GM12878 (cell line): ENCODE data around the gene HRC. TPM values are rescaled to one million over a fixed set of nuclear protein-coding genes. Genes with fewer than 3 reads are reported as not detected.
A peak's percentile ranks its signal among the peaks of the same experiment; 100 is the strongest.

Experiments
- ATAC-seq: fragments of 200-7000 bp; cut with Tn5 transposase; 3 replicates; pipeline ENCODE4 v1.9.1; 2020; ENCODE audit warnings: mild to moderate bottlenecking, moderate library complexity
- BruUV-seq: library from RNA; stranded (reverse); fragments of 400-500 nt; replicated peaks from 2 replicates; lab custom pipeline; 2021; lab: Mats Ljungman, UMichigan
- CTCF ChIA-PET: fragments of 300-600 bp; sonication (Branson Sonifier 250); formaldehyde crosslinking; extraction: SDS; loops from one replicate; lab custom pipeline; 2021; ENCODE audit warnings: inconsistent platforms; lab: Yijun Ruan, JAX
- POLR2A ChIA-PET: fragments of 350-600 bp; formaldehyde crosslinking; extraction: SDS; loops from one replicate; lab custom pipeline; 2021; ENCODE audit warnings: inconsistent platforms; lab: Charles Lee
- RAD21 ChIA-PET: fragments of 300-600 bp; sonication (Branson Sonifier 250); formaldehyde crosslinking; loops from one replicate; lab custom pipeline; 2023; ENCODE audit warnings: antibody characterized with exemption; ENCODE audit not compliant: unreplicated experiment; lab: Charles Lee
- SMC1A ChIA-PET: fragments of 300-600 bp; sonication (Branson Sonifier 250); formaldehyde crosslinking; loops from one replicate; lab custom pipeline; 2023; ENCODE audit not compliant: unreplicated experiment, uncharacterized antibody; lab: Charles Lee
- DNase-seq: peaks from one replicate; pipeline ENCODE4 v3.0.0-alpha.2; 2011; ENCODE audit warnings: low read depth, low spot score
- FAIRE-seq: peaks from 3 replicates; lab custom pipeline; 2011; peaks lifted over from hg19 to GRCh38; lab: Jason Lieb, UNC
- H2AFZ ChIP-seq: 2 replicates; pipeline ENCODE4 v1.6.0; 2011; ENCODE audit warnings: low read depth, low read length, control low read depth; ENCODE audit not compliant: control insufficient read depth
- H3K27ac ChIP-seq: 2 replicates; pipeline ENCODE4 v1.5.1; 2011; ENCODE audit warnings: control low read depth; ENCODE audit not compliant: control insufficient read depth, insufficient read depth
- H3K27me3 ChIP-seq, 2 experiments: replicated peaks in 1 of 2; 2 replicates each; pipeline versions ENCODE4 v1.6.0 to v1.6.1; 2011; ENCODE audit warnings: low read length in 1 of 2; ENCODE audit not compliant: control insufficient read depth in 2 of 2, insufficient read depth in 2 of 2
- H3K36me3 ChIP-seq, 2 experiments: 2 replicates each; pipeline ENCODE4 v1.5.1; 2011; ENCODE audit warnings: low read length in 1 of 2; ENCODE audit not compliant: control insufficient read depth in 2 of 2, insufficient read depth in 2 of 2
- H3K4me1 ChIP-seq: 2 replicates; pipeline ENCODE4 v1.6.1; 2011; ENCODE audit warnings: mild to moderate bottlenecking, low read length, moderate library complexity, mixed read lengths; ENCODE audit not compliant: control insufficient read depth, insufficient read depth
- H3K4me2 ChIP-seq: 2 replicates; pipeline ENCODE4 v1.6.0; 2011; ENCODE audit warnings: control low read depth; ENCODE audit not compliant: control insufficient read depth, insufficient read depth
- H3K4me3 ChIP-seq: fragments of 200-600 bp; sonication (generic); 2 replicates; pipeline ENCODE4 v1.5.1; 2016
- H3K79me2 ChIP-seq: 2 replicates; pipeline ENCODE4 v1.6.0; 2011; ENCODE audit warnings: low read length; ENCODE audit not compliant: control insufficient read depth, insufficient read depth
- H3K9ac ChIP-seq: 2 replicates; pipeline ENCODE4 v1.8.0; 2011; ENCODE audit warnings: low read length, control low read depth, mixed read lengths; ENCODE audit not compliant: control insufficient read depth, insufficient read depth
- H3K9me3 ChIP-seq: replicated peaks from 3 replicates; pipeline ENCODE4 v1.5.1; 2011; ENCODE audit warnings: mild to moderate bottlenecking, low read length; ENCODE audit not compliant: control insufficient read depth, insufficient read depth
- H4K20me1 ChIP-seq: 2 replicates; pipeline ENCODE4 v1.6.0; 2011; ENCODE audit not compliant: control insufficient read depth, insufficient read depth
- ATF7 ChIP-seq: fragments of 450-650 bp; IDR thresholded peaks from 2 replicates; pipeline ENCODE4 v1.6.1; 2016; ENCODE audit warnings: low read depth, mild to moderate bottlenecking
- BHLHE40 ChIP-seq, 2 experiments: fragments of 450-650 bp in 1 of 2; IDR thresholded peaks; 2 replicates each; pipeline ENCODE4 v1.6.1; 2011 to 2017; ENCODE audit warnings: low read depth in 2 of 2, borderline replicate concordance in 1 of 2, improper control_type of control experiment in 1 of 2, low read length in 1 of 2, mild to moderate bottlenecking in 1 of 2
- CHD1 ChIP-seq: IDR thresholded peaks from 2 replicates; pipeline ENCODE4 v1.6.1; 2012; ENCODE audit warnings: low read depth, low read length, improper control_type of control experiment
- CREM ChIP-seq: IDR thresholded peaks from 2 replicates; pipeline ENCODE4 v1.6.1; 2014; ENCODE audit warnings: antibody characterized with exemption, low read depth
- EGR1 ChIP-seq, 2 experiments: IDR thresholded peaks; 1 replicate in 1 of 2; 2 replicates in 1 of 2; pipeline ENCODE4 v1.6.1; 2011 to 2012; ENCODE audit warnings: low read depth in 2 of 2, low read length in 2 of 2, borderline replicate concordance in 1 of 2, mild to moderate bottlenecking in 1 of 2, moderate library complexity in 1 of 2
- FOXK2 ChIP-seq: fragments of 450-650 bp; IDR thresholded peaks from 2 replicates; pipeline ENCODE4 v1.6.1; 2017; ENCODE audit warnings: mild to moderate bottlenecking, moderate library complexity
- RAD21 ChIP-seq: IDR thresholded peaks from 2 replicates; pipeline ENCODE4 v1.6.1; 2011; ENCODE audit warnings: mild to moderate bottlenecking, low read depth, low read length, moderate library complexity; ENCODE audit not compliant: insufficient read depth
- SRF ChIP-seq, 2 experiments: IDR thresholded peaks; 2 replicates each; pipeline ENCODE4 v1.6.1; 2011; ENCODE audit warnings: low read depth in 2 of 2, low read length in 2 of 2, mild to moderate bottlenecking in 1 of 2, moderate library complexity in 1 of 2
- TCF12 ChIP-seq: IDR thresholded peaks from 2 replicates; pipeline ENCODE4 v1.6.1; 2011; ENCODE audit warnings: low read depth, mild to moderate bottlenecking, low read length
- YY1 ChIP-seq: IDR thresholded peaks from 2 replicates; pipeline ENCODE4 v1.6.1; 2011; ENCODE audit warnings: low read depth, mild to moderate bottlenecking, low read length
- ZNF622 ChIP-seq: fragments of 450-650 bp; IDR thresholded peaks from 2 replicates; pipeline ENCODE4 v1.6.1; 2017; ENCODE audit warnings: mild to moderate bottlenecking, inconsistent platforms
- ZSCAN29 ChIP-seq: fragments of 450-650 bp; IDR thresholded peaks from 2 replicates; pipeline ENCODE4 v1.6.1; 2017; ENCODE audit warnings: mild to moderate bottlenecking, moderate library complexity
- WGBS: methylation state at CpG from one replicate; pipeline ENCODE4 v1.1.6; 2016; ENCODE audit warnings: low lambda C conversion rate; ENCODE audit not compliant: insufficient replicate concordance, insufficient coverage; ENCODE audit errors: missing lambda C conversion rate; 5-methylcytosine and 5-hydroxymethylcytosine counted together
- in situ Hi-C: fragments of 300-500 bp; cut with MboI; formaldehyde crosslinking; loops from 9 replicates; pipeline ENCODE4 v1.14.3; 2018; ENCODE audit warnings: mixed read lengths
- intact Hi-C: fragments of 100-400 bp; cut with micrococcal nuclease; formaldehyde crosslinking; loops from one replicate; pipeline ENCODE4 v1.14.2; 2022; ENCODE audit not compliant: unreplicated experiment
- polyA plus RNA-seq, 11 experiments: library from polyadenylated mRNA; depleted of rRNA in 4 of 11; unstranded in 6 of 11; stranded (reverse) in 5 of 11; fragments of >200 nt; fragmentation: Nextera tagmentation in 4 of 11; fragmentation: Illumina TruSeq in 1 of 11; extraction: Ambion mirVana in 4 of 11; extraction: Trizol in 1 of 11; gene quantifications; 1 replicate in 1 of 11; 2 replicates in 10 of 11; pipeline versions ENCODE4 v1.2.1 to v1.2.3, GENCODE V29; 2011 to 2016; ENCODE audit warnings: inconsistent platforms in 2 of 11, missing spikeins in 2 of 11, low read depth in 1 of 11
- total RNA-seq, 4 experiments: library from RNA; depleted of rRNA in 3 of 4; stranded (reverse); fragments of >200 nt in 3 of 4; fragmentation: Illumina TruSeq in 1 of 4; extraction: Trizol in 1 of 4; gene quantifications; 2 replicates each; pipeline versions ENCODE4 v1.2.1 to v1.2.3, GENCODE V29; 2013 to 2021
- TF ChIP-seq, protein P1 (sequence below), 3 experiments: IDR thresholded peaks in 2 of 3; conservative IDR thresholded peaks in 1 of 3; 2 replicates each; pipeline ENCODE4 v1.5.1; 2011; ENCODE audit warnings: low read depth in 3 of 3, low read length in 3 of 3, mild to moderate bottlenecking in 3 of 3, control low read depth in 2 of 3, moderate library complexity in 2 of 3, inconsistent platforms in 1 of 3, mixed read lengths in 1 of 3; ENCODE audit not compliant: control insufficient read depth in 2 of 3, insufficient read depth in 1 of 3; ENCODE audit errors: extremely low read depth in 1 of 3
- TF ChIP-seq, protein P2 (sequence below): IDR thresholded peaks from 2 replicates; pipeline ENCODE4 v1.6.1; 2011; ENCODE audit warnings: low read depth, low read length, improper control_type of control experiment, borderline replicate concordance
- TF ChIP-seq, protein P3 (sequence below): fragments of 450-650 bp; formaldehyde crosslinking; IDR thresholded peaks from 2 replicates; pipeline ENCODE4 v1.4.0; 2020; ENCODE audit warnings: mild to moderate bottlenecking, moderate library complexity

Gene HRC
- total and polyA plus RNA-seq, 10 of the 15 experiments (the other 5 are each of a cell fraction or from before 2014, with no cell fraction given), result 0.10 TPM; not detected in 9

DNA sequence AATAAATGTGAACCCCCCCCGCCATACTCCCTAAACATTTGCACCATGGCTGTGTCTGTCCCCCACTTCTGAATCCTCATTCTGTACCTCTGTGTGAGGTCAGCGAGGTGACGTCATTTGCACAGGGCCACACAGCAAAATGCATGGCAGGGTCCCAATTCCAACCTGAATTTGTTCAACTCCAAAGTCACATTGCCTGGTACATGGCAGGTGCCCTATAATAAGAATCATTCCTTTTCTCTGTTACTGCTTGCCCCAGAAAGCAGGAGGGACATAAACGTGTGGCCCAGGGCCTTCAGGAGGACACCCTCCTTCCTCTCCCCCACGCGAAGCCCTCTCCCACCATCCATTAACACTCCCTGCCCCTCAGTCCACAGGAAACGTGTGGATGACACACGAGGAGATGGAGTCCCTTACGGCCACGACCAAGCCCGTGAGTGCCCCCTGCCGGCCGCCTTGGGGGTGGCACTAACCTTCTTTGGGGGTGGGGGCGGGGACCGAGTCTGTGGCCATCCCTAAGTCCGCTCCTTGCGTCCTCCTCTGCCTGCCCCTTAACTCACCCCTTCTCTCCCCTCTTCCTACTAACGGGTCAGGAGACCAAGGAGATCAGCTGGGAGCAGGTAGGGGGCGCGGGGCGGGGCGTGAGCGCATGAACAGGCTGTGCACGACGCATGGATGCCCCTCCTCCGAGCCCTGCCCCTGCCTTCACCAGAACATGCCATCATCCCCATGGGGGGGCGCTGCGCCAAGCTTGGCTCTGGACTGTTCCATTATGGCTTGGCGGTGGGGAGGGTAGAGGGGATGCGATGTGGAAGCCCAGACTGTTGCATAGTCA lies 9.4 kb downstream of the HRC start:
- SMC1A ChIA-PET, result interaction anchor here (1.0 to 1.4 kb wide), 3 partner anchors 48 to 53 kb away, joined by 3 to 5 read pairs (median 4); no protein-coding TSS in a partner anchor
- Histone ChIP-seq H3K79me2 (no peaks in the 10 kb centered on the region), H2AFZ (peak overlapping the region; percentile 61), H3K27me3 (peaks cover 6 to 14% of the 10 kb centered on the region in 2 experiments), H3K4me2 (peak overlapping the region; percentile 26; the same call in 1 of the 2 replicates), H3K4me3 (no peak overlapping the region), H4K20me1 (no peaks in the 10 kb centered on the region), H3K9ac (no peak overlapping the region), H3K27ac (no peak overlapping the region), H3K36me3 (no peaks in the 10 kb centered on the region), H3K9me3 (no peaks in the 10 kb centered on the region; the same call in 1 of the 3 replicates), H3K4me1 (peaks cover 6% of the 10 kb centered on the region)
- RAD21 ChIA-PET, result interaction anchor here (1.1 to 3.5 kb wide), 3 partner anchors 40 to 51 kb away, joined by 3 to 13 read pairs (median 3); no protein-coding TSS in a partner anchor
- POLR2A ChIA-PET, result interaction anchor here (0.6 kb wide), 1 partner anchor 325 kb away, joined by 5 read pairs; no protein-coding TSS in a partner anchor
- in situ Hi-C loops, result no loop called here
- FAIRE-seq (no peak), ATAC-seq (peak; percentile 70), DNase-seq (peak; percentile 13)
- intact Hi-C loops, result loop anchor here (1.0 to 5.0 kb wide), 2 partner anchors 47 to 62 kb away; no protein-coding TSS in a partner anchor
- BruUV-seq, result no TSS peak
- WGBS, result 4% methylated on average over 28 of the region's 30 CpGs
- CTCF ChIA-PET, result interaction anchor here (0.6 to 6.0 kb wide), 14 partner anchors 14 to 245 kb away, joined by 3 to 54 read pairs (median 4); partner anchors contain the start of gene LIN7B
- TF ChIP-seq EGR1 (IDR thresholded peaks at IDR 0.05; ENCODE audit: borderline replicate concordance in 1 of 2, low read depth in 2 of 2, low read length in 2 of 2), result peak in 1 of 2 experiments; percentile 24; a peak in 1 of 3 replicates
- TF ChIP-seq TCF12, result 0 out of 2 replicates have a peak, but pooled peaks have one; percentile 2
- peak in 1 of 2 experiments; percentile 85; a peak in 2 of 4 replicates for TF ChIP-seq SRF (IDR thresholded peaks at IDR 0.05; ENCODE audit: low read depth in 2 of 2, low read length in 2 of 2)
- peak; percentile 42 to 67; a peak in 2 of 4 replicates for TF ChIP-seq BHLHE40 (IDR thresholded peaks at IDR 0.05; ENCODE audit: borderline replicate concordance in 1 of 2, low read depth in 2 of 2, low read length in 1 of 2)
- TF ChIP-seq, protein P1, sequence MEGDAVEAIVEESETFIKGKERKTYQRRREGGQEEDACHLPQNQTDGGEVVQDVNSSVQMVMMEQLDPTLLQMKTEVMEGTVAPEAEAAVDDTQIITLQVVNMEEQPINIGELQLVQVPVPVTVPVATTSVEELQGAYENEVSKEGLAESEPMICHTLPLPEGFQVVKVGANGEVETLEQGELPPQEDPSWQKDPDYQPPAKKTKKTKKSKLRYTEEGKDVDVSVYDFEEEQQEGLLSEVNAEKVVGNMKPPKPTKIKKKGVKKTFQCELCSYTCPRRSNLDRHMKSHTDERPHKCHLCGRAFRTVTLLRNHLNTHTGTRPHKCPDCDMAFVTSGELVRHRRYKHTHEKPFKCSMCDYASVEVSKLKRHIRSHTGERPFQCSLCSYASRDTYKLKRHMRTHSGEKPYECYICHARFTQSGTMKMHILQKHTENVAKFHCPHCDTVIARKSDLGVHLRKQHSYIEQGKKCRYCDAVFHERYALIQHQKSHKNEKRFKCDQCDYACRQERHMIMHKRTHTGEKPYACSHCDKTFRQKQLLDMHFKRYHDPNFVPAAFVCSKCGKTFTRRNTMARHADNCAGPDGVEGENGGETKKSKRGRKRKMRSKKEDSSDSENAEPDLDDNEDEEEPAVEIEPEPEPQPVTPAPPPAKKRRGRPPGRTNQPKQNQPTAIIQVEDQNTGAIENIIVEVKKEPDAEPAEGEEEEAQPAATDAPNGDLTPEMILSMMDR (IDR thresholded peaks at IDR 0.05 in 2 of 3, conservative IDR thresholded peaks at IDR 0.05 in 1 of 3; ENCODE audit: control insufficient read depth in 2 of 3, extremely low read depth in 1 of 3, insufficient read depth in 1 of 3, low read depth in 3 of 3, low read length in 3 of 3), result peak; percentile 70 to 94 (median 82)
- peak; percentile 88 for TF ChIP-seq FOXK2
- TF ChIP-seq RAD21, result peak; percentile 70
- peak; percentile 47; the same call in 1 of the 2 replicates for TF ChIP-seq YY1
- no peak for TF ChIP-seq ZNF622
- TF ChIP-seq, protein P2, sequence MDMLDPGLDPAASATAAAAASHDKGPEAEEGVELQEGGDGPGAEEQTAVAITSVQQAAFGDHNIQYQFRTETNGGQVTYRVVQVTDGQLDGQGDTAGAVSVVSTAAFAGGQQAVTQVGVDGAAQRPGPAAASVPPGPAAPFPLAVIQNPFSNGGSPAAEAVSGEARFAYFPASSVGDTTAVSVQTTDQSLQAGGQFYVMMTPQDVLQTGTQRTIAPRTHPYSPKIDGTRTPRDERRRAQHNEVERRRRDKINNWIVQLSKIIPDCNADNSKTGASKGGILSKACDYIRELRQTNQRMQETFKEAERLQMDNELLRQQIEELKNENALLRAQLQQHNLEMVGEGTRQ, result no peak
- 0 out of 2 replicates have a peak, but pooled peaks have one; percentile 39 for TF ChIP-seq CREM
- TF ChIP-seq, protein P3, sequence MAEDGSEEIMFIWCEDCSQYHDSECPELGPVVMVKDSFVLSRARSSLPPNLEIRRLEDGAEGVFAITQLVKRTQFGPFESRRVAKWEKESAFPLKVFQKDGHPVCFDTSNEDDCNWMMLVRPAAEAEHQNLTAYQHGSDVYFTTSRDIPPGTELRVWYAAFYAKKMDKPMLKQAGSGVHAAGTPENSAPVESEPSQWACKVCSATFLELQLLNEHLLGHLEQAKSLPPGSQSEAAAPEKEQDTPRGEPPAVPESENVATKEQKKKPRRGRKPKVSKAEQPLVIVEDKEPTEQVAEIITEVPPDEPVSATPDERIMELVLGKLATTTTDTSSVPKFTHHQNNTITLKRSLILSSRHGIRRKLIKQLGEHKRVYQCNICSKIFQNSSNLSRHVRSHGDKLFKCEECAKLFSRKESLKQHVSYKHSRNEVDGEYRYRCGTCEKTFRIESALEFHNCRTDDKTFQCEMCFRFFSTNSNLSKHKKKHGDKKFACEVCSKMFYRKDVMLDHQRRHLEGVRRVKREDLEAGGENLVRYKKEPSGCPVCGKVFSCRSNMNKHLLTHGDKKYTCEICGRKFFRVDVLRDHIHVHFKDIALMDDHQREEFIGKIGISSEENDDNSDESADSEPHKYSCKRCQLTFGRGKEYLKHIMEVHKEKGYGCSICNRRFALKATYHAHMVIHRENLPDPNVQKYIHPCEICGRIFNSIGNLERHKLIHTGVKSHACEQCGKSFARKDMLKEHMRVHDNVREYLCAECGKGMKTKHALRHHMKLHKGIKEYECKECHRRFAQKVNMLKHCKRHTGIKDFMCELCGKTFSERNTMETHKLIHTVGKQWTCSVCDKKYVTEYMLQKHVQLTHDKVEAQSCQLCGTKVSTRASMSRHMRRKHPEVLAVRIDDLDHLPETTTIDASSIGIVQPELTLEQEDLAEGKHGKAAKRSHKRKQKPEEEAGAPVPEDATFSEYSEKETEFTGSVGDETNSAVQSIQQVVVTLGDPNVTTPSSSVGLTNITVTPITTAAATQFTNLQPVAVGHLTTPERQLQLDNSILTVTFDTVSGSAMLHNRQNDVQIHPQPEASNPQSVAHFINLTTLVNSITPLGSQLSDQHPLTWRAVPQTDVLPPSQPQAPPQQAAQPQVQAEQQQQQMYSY, result no peak
- TF ChIP-seq ZSCAN29, result no peak
- TF ChIP-seq ATF7, result peak; percentile 88
- peak; percentile 94; the same call in 1 of the 2 replicates for TF ChIP-seq CHD1
